ENCODE results near the gene CGREF1.

- TF ChIP-seq CTCF (IDR thresholded peaks at IDR 0.05) (no peak), POLR2A (IDR thresholded peaks at IDR 0.05) (no peak), POLR2AphosphoS5 (IDR thresholded peaks at IDR 0.05; ENCODE audit: insufficient read depth in 1 of 2, low read depth in 1 of 2) (no peak)
Measured at GRCh38 chr2:27082773-27083409, 36.0 kb downstream of the CGREF1 start.
